Measurements from ENCODE around the gene GRPEL2. TPM values are rescaled to one million over a fixed set of nuclear protein-coding genes. Genes with fewer than 3 reads are reported as not detected.
"Not testable (repeated sequence)": the region's sequence is repeated elsewhere in the genome, so short reads cannot be mapped to it uniquely, and the experiment has no call there.

The GRPEL2 gene
- total RNA-seq, 4 donors from 2014 or later: 12.6 to 19.6 (median 13.7) TPM

DNA sequence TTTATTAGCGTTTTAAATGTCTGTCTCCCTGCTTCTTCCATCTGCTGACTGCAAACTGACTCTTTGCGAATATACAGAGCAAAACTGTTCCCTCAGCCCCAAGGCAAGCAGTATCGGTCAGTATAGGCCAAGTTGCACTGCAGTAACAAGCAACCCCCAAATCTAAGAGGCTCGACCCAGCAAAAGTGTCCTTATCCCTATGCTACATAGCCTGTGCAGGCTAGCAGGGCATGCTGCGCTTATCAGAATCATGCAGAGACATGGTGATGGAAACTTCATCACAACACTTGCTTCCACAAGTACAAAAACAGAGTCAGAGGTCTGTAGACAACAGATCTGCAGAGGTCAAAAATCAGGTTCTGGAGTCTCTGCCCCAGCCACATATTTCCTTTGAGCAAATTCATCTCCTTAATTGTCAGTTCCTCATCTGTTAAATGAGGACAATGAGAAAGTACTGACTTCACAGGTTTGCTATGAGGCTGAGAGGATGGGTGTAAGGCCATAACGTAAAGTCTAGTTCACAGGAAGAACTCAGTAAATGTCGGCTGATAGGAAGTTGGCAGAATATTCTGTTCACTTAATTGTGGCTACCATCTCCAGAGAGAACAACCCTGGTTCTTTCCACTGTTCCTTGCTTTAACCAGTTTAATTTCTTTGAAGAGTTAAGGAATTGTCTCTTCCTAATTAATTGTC is 43.3 kb downstream of the GRPEL2 start:
- WGBS, 2 donors: 64 to 78% methylated on average over 7 of the region's 7 CpGs
- no peaks in the 10 kb centered on the region for H3K4me1 ChIP-seq
- TF ChIP-seq, protein P1, sequence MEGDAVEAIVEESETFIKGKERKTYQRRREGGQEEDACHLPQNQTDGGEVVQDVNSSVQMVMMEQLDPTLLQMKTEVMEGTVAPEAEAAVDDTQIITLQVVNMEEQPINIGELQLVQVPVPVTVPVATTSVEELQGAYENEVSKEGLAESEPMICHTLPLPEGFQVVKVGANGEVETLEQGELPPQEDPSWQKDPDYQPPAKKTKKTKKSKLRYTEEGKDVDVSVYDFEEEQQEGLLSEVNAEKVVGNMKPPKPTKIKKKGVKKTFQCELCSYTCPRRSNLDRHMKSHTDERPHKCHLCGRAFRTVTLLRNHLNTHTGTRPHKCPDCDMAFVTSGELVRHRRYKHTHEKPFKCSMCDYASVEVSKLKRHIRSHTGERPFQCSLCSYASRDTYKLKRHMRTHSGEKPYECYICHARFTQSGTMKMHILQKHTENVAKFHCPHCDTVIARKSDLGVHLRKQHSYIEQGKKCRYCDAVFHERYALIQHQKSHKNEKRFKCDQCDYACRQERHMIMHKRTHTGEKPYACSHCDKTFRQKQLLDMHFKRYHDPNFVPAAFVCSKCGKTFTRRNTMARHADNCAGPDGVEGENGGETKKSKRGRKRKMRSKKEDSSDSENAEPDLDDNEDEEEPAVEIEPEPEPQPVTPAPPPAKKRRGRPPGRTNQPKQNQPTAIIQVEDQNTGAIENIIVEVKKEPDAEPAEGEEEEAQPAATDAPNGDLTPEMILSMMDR (IDR thresholded peaks at IDR 0.05): no peak
- TF ChIP-seq POLR2A (IDR thresholded peaks at IDR 0.05): no peak

DNA sequence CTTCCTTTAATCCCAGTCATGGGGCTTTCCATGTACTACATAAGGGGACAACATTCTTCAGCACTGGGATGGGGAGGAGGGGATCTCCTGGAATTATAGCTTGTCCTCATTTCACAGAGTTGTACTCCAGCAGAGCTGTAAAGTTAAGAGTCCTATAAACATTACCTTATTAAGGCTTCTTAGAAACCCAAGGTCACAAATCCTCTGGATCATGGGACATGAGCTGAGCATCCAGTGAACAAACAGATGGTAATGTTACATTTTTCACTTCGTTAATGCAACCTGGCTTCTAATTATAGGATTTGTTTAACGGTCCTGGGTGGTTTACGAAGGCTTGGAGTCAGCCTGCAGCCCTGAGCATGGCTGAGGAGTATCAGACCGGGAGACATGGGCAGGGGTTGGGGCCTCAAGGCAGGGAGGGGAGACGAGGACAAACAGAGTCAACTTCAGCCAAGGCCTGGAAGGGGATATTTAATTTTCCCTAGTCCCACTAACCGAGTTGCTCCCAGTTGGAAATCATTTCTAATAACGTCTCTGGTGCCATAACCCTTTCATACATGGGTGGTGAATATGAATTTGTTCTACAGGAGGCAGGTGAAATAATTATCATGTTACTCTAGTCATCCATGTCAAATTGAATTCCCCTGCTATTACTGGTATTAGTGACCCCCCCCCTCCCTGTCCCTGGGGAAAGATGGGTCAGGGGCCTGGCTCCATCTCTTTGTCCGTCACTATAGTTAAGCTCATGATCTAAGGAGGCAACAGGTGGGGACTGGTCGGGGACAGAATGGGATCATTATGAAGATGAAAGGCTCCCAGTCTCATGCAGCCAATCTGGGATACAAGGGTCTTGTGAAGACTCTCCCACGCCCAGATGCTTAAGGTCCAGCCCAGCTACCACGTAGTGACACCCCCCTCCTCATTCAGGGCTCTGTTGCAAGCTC is 44.5 kb downstream of the GRPEL2 start:
- intact Hi-C loops (cut with DNase I): no loop called here
- WGBS, 2 donors: 84 to 91% methylated on average over 11 of the region's 11 CpGs
- Histone ChIP-seq H3K27me3 (no peaks in the 10 kb centered on the region), H3K4me3 (replicated peaks in 1 of 3) (no peak overlapping the region), H3K9me3 (no peaks in the 10 kb centered on the region), H3K36me3 (no peaks in the 10 kb centered on the region), H3K27ac (no peak overlapping the region), H3K4me1 (no peaks in the 10 kb centered on the region)
- no peak for DNase-seq
- TF ChIP-seq, protein P1 (IDR thresholded peaks at IDR 0.05): no peak
- TF ChIP-seq POLR2A (IDR thresholded peaks at IDR 0.05): no peak

More for the DNA sequence above, 43.3 kb downstream of the GRPEL2 start:
- Histone ChIP-seq H3K27ac (no peak overlapping the region), H3K36me3 (no peaks in the 10 kb centered on the region), H3K4me3 (replicated peaks in 1 of 3) (no peak overlapping the region), H3K27me3 (no peaks in the 10 kb centered on the region), H3K9me3 (no peaks in the 10 kb centered on the region)
- DNase-seq: no peak
- intact Hi-C loops (cut with DNase I): no loop called here

DNA sequence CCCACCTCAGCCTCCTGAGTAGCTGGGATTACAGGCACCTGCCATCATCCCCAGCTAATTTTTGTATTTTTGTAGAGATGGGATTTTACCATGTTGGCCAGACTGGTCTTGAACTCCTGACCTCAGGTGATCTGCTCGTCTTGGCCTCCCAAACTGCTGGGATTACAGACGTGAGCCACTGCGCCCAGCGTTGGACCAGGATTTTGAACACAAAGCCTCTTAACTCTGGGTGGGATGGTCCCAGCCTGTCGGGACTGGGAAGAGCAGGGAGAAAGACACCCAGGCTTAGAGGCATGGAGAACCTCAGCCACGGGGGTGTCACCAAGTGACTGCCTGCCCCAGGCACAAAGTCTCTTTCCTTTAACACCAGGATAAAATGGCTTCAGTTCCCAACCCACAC is 45.8 kb downstream of the GRPEL2 start:
- H3K27me3 ChIP-seq; H3K27ac ChIP-seq; H3K4me3 ChIP-seq (replicated peaks in 1 of 3); DNase-seq; intact Hi-C loops (cut with DNase I); H3K36me3 ChIP-seq; H3K4me1 ChIP-seq; H3K9me3 ChIP-seq: not testable (repeated sequence)
- 88 to 89% methylated on average over 6 of the region's 6 CpGs for WGBS, 2 donors

DNA sequence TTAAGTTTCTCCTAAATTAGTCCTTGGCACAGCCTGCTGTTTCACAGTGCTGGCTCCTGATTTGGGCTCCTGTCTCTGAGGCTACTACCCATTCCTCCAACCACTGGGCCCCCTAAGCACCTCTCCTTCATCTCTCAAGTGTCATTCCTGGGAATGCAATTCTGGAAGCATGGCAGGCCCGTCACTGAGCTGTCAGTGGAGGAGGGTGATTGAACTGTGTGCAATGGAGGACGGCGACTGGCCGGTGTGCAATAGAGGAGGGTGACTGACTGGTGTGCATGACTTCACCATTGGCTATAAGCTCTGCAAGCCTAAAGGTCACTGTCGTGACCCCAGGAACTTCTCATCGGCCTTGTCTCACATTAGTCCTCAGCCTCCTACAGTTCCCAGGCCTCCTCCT is 46.2 kb downstream of the GRPEL2 start:
- no peaks in the 10 kb centered on the region for H3K36me3 ChIP-seq
- H3K9me3 ChIP-seq: no peaks in the 10 kb centered on the region
- no peak overlapping the region for H3K27ac ChIP-seq
- H3K4me3 ChIP-seq (replicated peaks in 1 of 3): no peak overlapping the region
- no peak for DNase-seq
- H3K27me3 ChIP-seq: no peaks in the 10 kb centered on the region
- TF ChIP-seq POLR2A (IDR thresholded peaks at IDR 0.05): no peak
- TF ChIP-seq, protein P1 (IDR thresholded peaks at IDR 0.05): no peak
- intact Hi-C loops (cut with DNase I): no loop called here
- 49 to 57% methylated on average over 6 of the region's 6 CpGs for WGBS, 2 donors
- no peaks in the 10 kb centered on the region for H3K4me1 ChIP-seq

DNA sequence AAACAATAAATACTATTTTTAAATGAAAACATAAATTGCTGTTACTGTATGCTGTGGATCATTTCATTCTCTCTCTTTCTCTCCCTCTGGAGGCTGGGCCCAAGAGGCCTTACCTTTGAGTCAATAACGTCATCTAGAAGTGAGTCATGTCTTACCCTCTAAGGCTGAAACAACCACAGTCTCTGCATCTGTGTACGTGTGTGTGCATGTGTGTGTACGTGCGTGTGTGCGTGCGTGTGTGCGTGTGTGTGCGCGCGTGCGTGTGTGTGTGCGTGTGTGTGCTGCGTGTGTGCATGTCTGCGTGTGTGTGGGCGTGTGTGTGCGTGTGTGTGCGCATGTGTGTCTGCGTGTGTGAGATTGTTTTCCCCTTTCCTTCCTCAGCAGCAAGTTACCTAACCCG is 47.4 kb downstream of the GRPEL2 start:
- Histone ChIP-seq H3K27ac (no peak overlapping the region), H3K27me3 (no peaks in the 10 kb centered on the region), H3K36me3 (no peaks in the 10 kb centered on the region), H3K4me1 (no peaks in the 10 kb centered on the region), H3K4me3 (replicated peaks in 1 of 3) (no peak overlapping the region), H3K9me3 (no peaks in the 10 kb centered on the region)
- TF ChIP-seq POLR2A (IDR thresholded peaks at IDR 0.05): no peak
- TF ChIP-seq, protein P1 (IDR thresholded peaks at IDR 0.05): no peak
- intact Hi-C loops (cut with DNase I): no loop called here
- WGBS, 2 donors: 75 to 89% methylated on average over 19 of the region's 19 CpGs
- no peak for DNase-seq

DNA sequence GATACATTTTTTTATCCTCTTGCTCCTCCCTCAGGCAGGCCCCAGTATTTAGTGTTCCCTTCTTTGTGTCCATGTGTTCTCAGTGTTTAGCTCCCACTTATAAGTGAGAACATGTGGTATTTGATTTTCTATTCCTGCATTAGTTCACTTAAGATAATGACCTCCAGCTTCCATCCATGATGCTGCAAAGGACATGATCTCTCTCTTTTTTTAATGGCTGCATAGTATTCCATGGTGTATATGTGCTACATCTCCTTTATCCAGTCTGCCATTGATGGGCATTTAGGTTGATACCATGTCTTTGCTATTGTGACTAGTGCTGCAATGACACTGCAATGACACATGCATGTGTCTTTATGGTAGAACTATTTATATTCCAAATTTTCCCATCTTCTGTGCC is 49.7 kb downstream of the GRPEL2 start:
- DNase-seq; H3K27ac ChIP-seq; H3K4me1 ChIP-seq; H3K4me3 ChIP-seq (replicated peaks in 1 of 3); H3K36me3 ChIP-seq; H3K27me3 ChIP-seq; intact Hi-C loops (cut with DNase I); H3K9me3 ChIP-seq: not testable (repeated sequence)
